Right ventricle myocardium inferior (tissue), 1 donor: ENCODE results near the gene SLC1A6. TPM values are rescaled to one million over a fixed set of nuclear protein-coding genes. Genes with fewer than 3 reads are reported as not detected.
"Not testable (repeated sequence)": the region's sequence is repeated elsewhere in the genome, so short reads cannot be mapped to it uniquely, and the experiment has no call there.

ENCODE experiments used
- ATAC-seq: fragments of 200-7000 bp; cut with Tn5 transposase; one replicate; pipeline ENCODE4 v1.9.1; 2020; ENCODE audit warnings: mild to moderate bottlenecking, moderate library complexity
- DNase-seq: peaks from one replicate; pipeline ENCODE4 v3.0.0; 2021; ENCODE audit errors: missing footprints
- intact Hi-C: fragments of 100-400 bp; cut with DNase I; formaldehyde crosslinking; loops from one replicate; pipeline ENCODE4 v1.11.0; 2022
- total RNA-seq: library from RNA; stranded (reverse); fragmentation: NEBNext Ultra II Directional; extraction: Animal tissue kit (Norgen Biotek cat#: 25700); gene quantifications from one replicate; pipeline ENCODE4 v1.2.1, GENCODE V29; 2021
- donor health status: DM: no; HTN: yes; CAD: no; lungs with severe emphysema.

The SLC1A6 gene
- total RNA-seq, 1 donor from 2014 or later, result not detected

DNA sequence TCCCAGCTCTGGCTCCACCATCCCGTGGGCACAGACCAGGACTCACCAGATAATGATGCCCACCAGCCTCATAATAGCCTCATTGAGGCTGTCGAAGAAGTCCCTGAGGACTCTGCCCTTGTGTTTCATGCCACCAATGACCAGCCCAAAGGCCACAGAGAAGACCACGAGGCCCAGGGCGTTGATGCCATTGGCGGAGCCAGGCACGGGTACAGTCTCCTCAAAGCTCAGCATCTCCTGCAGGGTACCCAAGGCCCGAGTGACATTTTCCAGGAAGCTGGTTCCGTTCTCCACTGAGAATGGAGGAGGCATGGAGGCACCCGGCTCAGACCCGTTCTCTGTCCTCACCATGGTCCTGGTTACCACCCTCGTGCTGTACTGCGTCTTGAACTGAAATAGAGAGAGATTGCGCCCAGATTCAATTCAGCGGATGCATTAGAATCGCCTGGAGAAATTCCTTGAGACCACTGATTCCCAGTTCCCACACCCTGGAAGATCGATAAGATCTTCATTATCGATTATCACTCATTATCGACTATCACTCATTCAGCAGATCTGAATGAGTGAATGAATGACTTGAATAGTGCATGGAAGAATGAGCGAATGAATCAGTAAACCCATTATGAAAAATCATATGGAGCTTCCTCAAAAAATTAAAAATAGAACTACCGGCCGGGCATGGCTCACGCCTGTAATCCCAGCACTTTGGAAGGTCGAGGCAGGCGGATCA lies 17.5 kb downstream of the SLC1A6 start:
- no peak for DNase-seq
- no peak for ATAC-seq
- intact Hi-C loops, result no loop called here

GRCh38 chr19:14959263-14959662 lies 20.4 kb downstream of the SLC1A6 start:
- ATAC-seq (no peak), DNase-seq (no peak)
- intact Hi-C loops, result no loop called here

GRCh38 chr19:14957464-14957863 lies 22.2 kb downstream of the SLC1A6 start:
- intact Hi-C loops, result no loop called here
- ATAC-seq (no peak), DNase-seq (no peak)

- DNase-seq (no peak), ATAC-seq (no peak)
- intact Hi-C loops, result no loop called here
These were observed 25.5 kb downstream of the SLC1A6 start for GRCh38 chr19:14954071-14954655.

DNA sequence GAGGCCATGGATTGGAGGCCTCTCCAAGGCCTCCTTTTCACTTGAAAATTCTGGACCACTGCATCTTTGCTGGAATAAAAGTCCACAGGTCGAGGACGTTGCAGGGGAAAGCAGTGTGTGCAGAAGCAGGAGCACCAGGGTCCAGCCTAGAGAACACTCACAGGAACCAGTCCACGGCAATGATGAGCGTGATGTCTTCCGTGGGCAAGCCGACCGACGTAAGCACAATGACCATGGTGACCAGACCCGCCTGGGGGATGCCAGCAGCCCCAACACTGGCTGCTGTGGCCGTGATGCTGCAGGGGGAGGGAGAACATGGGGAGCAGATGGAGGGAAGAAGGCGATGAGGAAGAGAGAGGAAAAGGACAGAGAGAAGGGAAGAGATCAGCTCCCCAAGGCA lies 26.9 kb downstream of the SLC1A6 start:
- no peak for ATAC-seq
- DNase-seq, result no peak
- intact Hi-C loops, result no loop called here

DNA sequence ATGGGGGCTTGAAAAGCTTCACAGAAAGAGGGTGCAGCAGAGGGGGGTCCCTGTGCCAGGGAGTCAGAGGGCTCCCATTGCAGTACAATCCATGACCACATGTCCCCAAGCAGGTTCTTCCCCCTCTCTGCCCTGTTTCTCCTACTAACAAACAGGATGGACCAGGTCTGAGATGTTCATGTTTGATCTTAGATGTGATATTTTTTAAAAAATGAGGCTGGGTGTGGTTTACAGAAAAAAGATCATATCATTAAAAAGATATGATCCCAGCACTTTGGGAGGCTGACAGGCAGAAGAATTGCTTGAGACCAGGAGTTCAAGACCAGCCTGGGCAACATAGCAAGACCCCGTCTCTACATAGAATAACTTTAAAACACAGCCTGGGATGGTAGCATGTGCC lies 29.2 kb downstream of the SLC1A6 start:
- no peak for ATAC-seq
- intact Hi-C loops, result no loop called here
- no peak for DNase-seq

GRCh38 chr19:14949876-14950275 lies 29.8 kb downstream of the SLC1A6 start:
- no peak for DNase-seq
- no peak for ATAC-seq
- intact Hi-C loops, result no loop called here

GRCh38 chr19:14949413-14949812 lies 30.3 kb downstream of the SLC1A6 start:
- ATAC-seq, DNase-seq, intact Hi-C loops: not testable (repeated sequence)

DNA sequence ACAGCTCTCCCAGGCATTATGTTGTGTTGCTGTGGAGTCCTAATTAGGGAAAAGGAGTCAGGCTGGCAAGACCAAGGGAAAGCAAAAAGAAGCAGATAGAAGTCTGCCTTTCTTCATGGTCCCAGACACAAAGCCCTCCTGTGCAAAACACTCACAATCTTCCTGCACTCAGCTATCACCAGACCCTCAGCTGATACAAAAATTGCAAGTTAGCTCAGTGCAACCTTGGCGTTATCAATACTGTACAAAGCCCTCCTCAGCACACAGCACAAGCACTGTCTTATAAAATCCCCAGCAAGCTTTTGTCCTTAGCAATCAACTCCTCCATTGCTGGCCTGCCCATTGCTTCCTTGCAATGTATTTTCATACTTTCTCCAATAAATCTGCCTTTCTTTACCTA lies 35.2 kb downstream of the SLC1A6 start:
- DNase-seq (no peak), ATAC-seq (no peak)
- intact Hi-C loops, result no loop called here

DNA sequence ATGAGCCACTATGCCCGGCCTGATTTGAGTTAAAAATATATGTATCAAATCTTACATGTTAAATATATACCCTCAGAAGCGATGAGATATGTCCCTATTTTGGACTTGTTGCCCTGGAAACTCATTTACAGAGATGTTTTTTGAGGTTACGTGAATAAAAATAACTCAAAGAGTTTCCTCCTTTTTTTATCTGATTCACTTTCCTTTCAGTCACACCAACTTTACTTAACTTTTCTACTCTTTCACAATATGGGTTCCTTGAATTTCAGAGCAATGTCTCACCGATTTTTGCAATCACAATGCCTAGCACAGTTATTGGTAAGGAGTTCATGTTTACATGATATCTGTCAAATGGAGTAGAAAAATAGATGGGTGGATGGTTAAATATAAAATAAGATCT lies 36.1 kb downstream of the SLC1A6 start:
- intact Hi-C loops, result no loop called here

GRCh38 chr19:14941189-14941588 lies 38.5 kb downstream of the SLC1A6 start, which contains the start of gene OR7C2:
TSS of gene OR7C2 (plus strand) at chr19:14941489. CDS start at chr19:14941489, 0 bp downstream.
- ATAC-seq (no peak), DNase-seq (no peak)
- intact Hi-C loops, result no loop called here

More for the DNA sequence above, 36.1 kb downstream of the SLC1A6 start:
- DNase-seq (no peak), ATAC-seq (no peak)

DNA sequence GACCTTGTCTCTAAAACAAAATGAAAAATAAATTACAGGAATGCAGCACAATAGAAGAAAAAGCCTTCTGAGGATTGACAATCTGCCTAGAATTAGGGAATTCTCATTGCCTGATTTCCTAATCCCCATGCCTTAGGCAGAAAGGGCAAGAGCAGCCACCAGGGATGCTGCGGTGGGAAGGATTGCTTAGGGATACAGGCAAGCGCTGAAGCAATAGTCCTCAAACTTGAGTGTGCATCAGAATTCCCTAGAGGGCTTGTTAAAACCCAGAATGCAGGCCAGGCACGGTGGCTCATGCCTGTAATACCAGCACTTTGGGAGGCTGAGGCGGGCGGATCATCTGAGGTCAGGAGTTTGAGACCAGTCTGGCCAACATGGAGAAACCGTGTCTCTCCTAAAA lies 39.4 kb downstream of the SLC1A6 start:
- DNase-seq, result no peak
- no peak for ATAC-seq
- intact Hi-C loops, result no loop called here

- DNase-seq, result no peak
These were observed 46.2 kb downstream of the SLC1A6 start for GRCh38 chr19:14933506-14933905.

DNA sequence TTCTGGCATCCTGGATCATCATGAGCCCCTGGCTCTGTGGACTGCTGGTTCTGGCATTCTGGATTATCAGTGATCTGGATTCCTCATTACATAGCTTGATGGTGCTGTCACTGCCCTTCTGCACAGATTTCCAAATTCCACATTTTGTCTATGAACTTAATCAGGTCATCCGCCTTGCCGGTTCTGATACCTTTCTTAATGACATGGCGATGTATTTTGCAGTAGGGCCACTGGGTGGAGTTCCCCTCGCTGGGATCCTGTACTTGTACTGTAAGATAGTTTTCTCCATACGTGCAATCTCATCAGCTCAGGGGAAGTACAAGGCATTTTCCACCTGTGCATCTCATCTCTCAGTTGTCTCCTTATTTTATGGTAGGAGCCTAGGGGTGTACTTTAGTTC lies 62.8 kb downstream of the SLC1A6 start:
- intact Hi-C loops, result no loop called here
- ATAC-seq, result no peak
- DNase-seq, result no peak

More at GRCh38 chr19:14933506-14933905, 46.2 kb downstream of the SLC1A6 start:
- no peak for ATAC-seq
- intact Hi-C loops, result no loop called here

- DNase-seq, result no peak
- intact Hi-C loops, result no loop called here
- ATAC-seq, result no peak
These were observed 64.5 kb downstream of the SLC1A6 start for GRCh38 chr19:14915116-14915515.

GRCh38 chr19:14906711-14907110 lies 73.0 kb downstream of the SLC1A6 start:
- intact Hi-C loops, result no loop called here

GRCh38 chr19:14901675-14902260 lies 77.9 kb downstream of the SLC1A6 start:
- ATAC-seq (no peak), DNase-seq (no peak)
- intact Hi-C loops, result no loop called here

More at GRCh38 chr19:14906711-14907110, 73.0 kb downstream of the SLC1A6 start:
- ATAC-seq (no peak), DNase-seq (no peak)
